ENCODE measurements around the gene SLC37A1. TPM values are rescaled to one million over a fixed set of nuclear protein-coding genes. Genes with fewer than 3 reads are reported as not detected.

SLC37A1 gene
- total RNA-seq, 4 donors from 2014 or later = 10.7 to 21.1 (median 14.0) TPM

DNA sequence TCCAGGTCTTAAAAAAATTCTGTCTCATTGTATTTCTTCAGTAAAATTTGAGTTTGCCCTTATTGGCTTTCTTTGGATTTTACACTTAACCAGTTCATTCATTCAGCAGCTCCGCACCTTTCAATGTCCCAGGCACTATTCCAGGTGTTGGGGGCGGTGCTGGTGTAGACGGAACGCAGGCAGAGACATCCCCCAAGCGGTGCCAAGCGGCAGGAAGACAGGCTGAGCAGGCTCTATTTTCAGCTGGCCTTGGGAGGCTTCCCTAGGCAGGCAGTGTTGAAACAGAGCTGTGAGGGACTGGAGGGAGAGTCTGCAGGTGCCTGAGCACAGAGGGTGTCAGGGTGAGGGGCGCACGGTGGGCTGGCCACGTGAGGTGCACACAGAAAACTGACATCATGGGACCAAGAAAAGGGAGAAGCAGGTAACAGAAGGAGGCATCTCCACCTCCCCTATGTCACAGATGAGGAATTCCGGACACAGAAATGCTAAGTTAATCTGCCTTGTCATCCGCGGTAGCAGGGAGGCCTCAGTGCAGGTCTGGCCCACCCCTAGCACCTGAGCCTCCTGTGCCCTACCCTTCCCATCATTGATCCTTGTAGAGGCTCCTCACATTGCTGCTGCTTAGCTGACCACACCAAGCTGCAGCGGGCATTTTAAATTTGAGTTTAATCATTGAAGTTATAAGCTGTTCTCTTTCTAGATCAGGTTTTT lies 40.8 kb downstream of the SLC37A1 start:
- Histone ChIP-seq H3K4me3 (no peak overlapping the region), H3K4me1 (peaks cover 0 to 11% (median 0%) of the 10 kb centered on the region in 3 donors), H3K9me3 (no peaks in the 10 kb centered on the region), H3K27me3 (no peaks in the 10 kb centered on the region), H3K27ac (no peak overlapping the region), H3K36me3 (peaks cover 0 to 58% (median 6%) of the 10 kb centered on the region in 3 donors)
- TF ChIP-seq, protein P1, sequence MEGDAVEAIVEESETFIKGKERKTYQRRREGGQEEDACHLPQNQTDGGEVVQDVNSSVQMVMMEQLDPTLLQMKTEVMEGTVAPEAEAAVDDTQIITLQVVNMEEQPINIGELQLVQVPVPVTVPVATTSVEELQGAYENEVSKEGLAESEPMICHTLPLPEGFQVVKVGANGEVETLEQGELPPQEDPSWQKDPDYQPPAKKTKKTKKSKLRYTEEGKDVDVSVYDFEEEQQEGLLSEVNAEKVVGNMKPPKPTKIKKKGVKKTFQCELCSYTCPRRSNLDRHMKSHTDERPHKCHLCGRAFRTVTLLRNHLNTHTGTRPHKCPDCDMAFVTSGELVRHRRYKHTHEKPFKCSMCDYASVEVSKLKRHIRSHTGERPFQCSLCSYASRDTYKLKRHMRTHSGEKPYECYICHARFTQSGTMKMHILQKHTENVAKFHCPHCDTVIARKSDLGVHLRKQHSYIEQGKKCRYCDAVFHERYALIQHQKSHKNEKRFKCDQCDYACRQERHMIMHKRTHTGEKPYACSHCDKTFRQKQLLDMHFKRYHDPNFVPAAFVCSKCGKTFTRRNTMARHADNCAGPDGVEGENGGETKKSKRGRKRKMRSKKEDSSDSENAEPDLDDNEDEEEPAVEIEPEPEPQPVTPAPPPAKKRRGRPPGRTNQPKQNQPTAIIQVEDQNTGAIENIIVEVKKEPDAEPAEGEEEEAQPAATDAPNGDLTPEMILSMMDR (IDR thresholded peaks at IDR 0.05) = no peak
- no peak for TF ChIP-seq POLR2A (IDR thresholded peaks at IDR 0.05)
- intact Hi-C loops (cut with DNase I) = no loop called here
- DNase-seq = no peak
- 73 to 87% methylated on average over 10 to 11 of the region's 13 CpGs for WGBS, 2 donors

DNA sequence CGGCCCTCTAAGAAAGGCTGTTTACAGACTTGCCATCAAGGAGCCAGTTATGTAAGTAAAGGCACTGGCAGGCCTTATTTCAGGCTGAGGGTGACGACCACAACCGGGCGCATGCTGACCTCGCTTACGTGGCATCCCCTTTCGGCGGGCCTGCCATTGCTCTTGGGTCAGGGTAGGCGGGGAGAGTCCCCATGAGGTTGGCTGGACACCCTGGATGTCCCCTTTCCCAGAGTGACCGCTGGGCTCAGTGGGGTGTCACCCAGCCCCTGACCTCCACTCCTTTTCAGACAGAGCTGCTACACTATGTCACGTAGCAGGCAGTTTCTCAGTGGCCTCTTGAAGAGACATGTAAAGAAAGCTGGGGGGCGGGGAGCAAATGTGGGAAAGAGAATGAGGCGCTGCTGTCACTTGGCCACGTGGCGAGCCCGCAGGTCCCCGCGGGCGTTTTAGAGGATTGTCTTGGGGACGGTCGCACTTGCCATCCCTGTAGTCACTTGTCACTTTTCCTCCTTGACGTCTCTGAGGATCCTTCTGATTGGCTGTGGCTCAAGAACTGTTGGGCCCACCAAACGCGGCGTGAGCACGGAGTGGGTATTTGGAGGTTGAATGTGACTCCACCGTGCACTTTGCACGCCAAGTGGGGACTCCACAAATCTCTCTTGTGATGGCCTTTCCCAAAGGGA lies 42.2 kb downstream of the SLC37A1 start:
- H3K4me1 ChIP-seq = peaks cover 0 to 4% (median 0%) of the 10 kb centered on the region in 3 donors
- no peak for DNase-seq
- peaks cover 0 to 71% (median 8%) of the 10 kb centered on the region in 3 donors for H3K36me3 ChIP-seq
- intact Hi-C loops (cut with DNase I) = no loop called here
- TF ChIP-seq POLR2A (IDR thresholded peaks at IDR 0.05) = no peak
- TF ChIP-seq, protein P1 (IDR thresholded peaks at IDR 0.05) = no peak
- no peak overlapping the region for H3K27ac ChIP-seq
- no peaks in the 10 kb centered on the region for H3K9me3 ChIP-seq
- WGBS, 2 donors = 93 to 95% methylated on average over 20 to 23 of the region's 28 CpGs
- no peak overlapping the region for H3K4me3 ChIP-seq
- no peaks in the 10 kb centered on the region for H3K27me3 ChIP-seq

DNA sequence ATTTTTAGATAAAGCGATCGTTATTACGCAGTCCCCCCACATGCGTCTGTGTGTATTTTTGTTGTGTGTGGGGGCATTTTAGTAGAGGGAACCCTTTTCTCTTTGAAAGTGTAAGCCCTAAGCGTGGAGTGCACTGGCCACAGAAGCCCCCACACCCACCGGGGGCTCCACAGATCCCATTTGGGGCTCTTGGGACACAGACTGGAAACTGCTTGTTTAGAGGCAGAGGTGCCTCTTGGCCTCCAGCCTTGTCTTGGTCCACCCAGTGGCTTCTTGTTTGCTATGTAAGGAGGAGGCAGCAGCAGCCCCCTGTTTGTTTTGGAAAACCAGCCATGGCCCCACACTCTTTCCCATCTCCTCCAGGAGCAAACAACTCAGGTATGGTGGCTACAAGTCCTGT lies 42.8 kb downstream of the SLC37A1 start:
- H3K36me3 ChIP-seq = peaks cover 0 to 77% (median 8%) of the 10 kb centered on the region in 3 donors
- no peak for DNase-seq

DNA sequence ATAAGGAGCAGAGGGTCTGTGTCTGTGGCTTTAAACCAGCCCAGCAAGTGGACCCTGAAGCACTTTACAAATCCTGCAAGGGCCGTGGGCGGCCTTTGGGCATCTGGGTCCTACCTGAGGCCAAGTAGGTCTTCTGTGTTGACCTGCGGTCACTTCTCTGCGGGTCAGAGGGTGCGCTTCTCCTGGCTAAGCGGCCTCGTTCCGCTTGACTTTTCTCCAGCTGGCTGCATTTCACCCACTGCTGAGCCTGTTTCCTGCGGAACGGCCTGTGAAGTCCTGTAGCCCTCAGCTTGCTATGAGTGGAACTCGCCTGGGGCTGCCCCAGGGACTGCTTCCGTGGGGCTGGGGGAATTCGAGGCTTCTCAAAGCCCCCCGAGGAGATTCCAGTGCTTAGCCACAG lies 43.3 kb downstream of the SLC37A1 start:
- H3K27ac ChIP-seq = no peak overlapping the region
- H3K4me3 ChIP-seq = no peak overlapping the region
- 86 to 91% methylated on average over 3 to 10 of the region's 14 CpGs for WGBS, 2 donors
- no peaks in the 10 kb centered on the region for H3K9me3 ChIP-seq
- H3K4me1 ChIP-seq = peaks cover 0 to 7% (median 0%) of the 10 kb centered on the region in 3 donors
- no peak for DNase-seq
- no peaks in the 10 kb centered on the region for H3K27me3 ChIP-seq
- TF ChIP-seq POLR2A (IDR thresholded peaks at IDR 0.05) = no peak
- TF ChIP-seq, protein P1 (IDR thresholded peaks at IDR 0.05) = no peak
- intact Hi-C loops (cut with DNase I) = no loop called here
- H3K36me3 ChIP-seq = peaks cover 0 to 82% (median 8%) of the 10 kb centered on the region in 3 donors

More for the DNA sequence above, 42.8 kb downstream of the SLC37A1 start:
- Histone ChIP-seq H3K9me3 (no peaks in the 10 kb centered on the region), H3K4me1 (peaks cover 0 to 5% (median 0%) of the 10 kb centered on the region in 3 donors), H3K27me3 (no peaks in the 10 kb centered on the region), H3K27ac (no peak overlapping the region), H3K4me3 (no peak overlapping the region)
- intact Hi-C loops (cut with DNase I) = no loop called here
- 95 to 99% methylated on average over 4 to 6 of the region's 6 CpGs for WGBS, 2 donors
- TF ChIP-seq, protein P1 (IDR thresholded peaks at IDR 0.05) = no peak
- no peak for TF ChIP-seq POLR2A (IDR thresholded peaks at IDR 0.05)

DNA sequence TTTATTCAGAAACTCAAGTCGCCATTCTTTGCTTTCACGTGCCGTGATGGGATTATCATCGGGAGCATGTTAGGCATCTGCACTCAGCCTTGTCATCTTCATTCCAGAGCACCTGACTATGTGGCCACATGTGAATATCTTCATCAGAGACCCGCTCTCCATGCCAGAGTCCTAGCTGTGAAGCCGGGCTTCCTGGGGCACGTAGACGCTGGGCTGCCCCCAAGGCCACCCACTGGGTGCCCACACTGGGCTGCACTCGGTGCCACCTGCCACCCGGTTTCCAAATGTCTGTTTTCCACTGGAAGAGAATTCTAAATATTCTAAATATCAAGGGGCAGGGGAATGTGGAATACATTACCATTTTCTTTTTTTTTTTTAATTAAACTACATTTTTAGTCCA lies 43.8 kb downstream of the SLC37A1 start:
- Histone ChIP-seq H3K27me3 (no peaks in the 10 kb centered on the region), H3K27ac (no peak overlapping the region), H3K4me1 (peaks cover 0 to 7% (median 0%) of the 10 kb centered on the region in 3 donors), H3K36me3 (peaks cover 0 to 87% (median 8%) of the 10 kb centered on the region in 3 donors), H3K9me3 (no peaks in the 10 kb centered on the region), H3K4me3 (no peak overlapping the region)
- intact Hi-C loops (cut with DNase I) = no loop called here
- 93 to 98% methylated on average over 9 to 10 of the region's 10 CpGs for WGBS, 2 donors
- DNase-seq = no peak
- TF ChIP-seq, protein P1 (IDR thresholded peaks at IDR 0.05) = no peak
- TF ChIP-seq POLR2A (IDR thresholded peaks at IDR 0.05) = no peak
